Measurements from ENCODE around the gene MLC1.

Gene MLC1

DNA sequence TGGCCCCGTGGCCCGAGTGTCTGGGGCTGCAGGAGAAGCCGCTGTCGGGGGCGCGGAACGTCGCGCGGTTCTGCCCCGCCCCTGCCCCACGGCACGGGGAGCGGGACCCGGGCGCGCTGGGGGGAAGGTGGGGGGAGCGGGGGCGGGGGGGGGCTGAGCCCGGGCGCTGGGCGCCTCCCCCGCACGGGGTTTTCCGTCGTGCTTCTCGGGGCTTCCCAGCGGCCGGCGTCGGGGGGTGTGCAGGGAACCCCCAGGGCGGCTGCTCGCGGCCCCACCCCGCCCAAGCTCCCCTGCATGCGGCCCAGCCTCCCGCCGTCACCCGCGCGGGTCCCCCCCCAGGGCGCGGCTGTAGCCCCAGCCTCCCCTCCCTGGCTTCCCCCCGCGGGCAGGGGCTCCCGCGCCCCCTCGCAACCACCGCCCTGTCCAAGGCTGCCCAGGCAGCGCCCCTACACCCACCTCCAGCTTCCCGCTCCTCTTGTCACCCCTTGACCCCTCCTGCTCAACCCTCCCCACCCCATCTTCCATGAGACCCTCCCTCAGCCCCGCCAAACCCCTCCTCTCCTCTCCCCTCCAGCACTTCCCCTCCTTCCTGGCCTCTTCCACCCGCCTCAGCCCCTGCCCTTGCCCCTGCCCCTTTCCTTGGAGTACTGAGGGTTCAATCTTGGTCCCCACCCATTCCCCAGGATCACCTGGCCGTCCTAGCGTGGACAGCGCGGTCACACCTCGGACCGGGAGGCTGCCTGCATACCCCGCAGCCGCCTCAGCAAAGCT, 74.4 kb downstream of the MLC1 start:
- Histone ChIP-seq H3F3A (ENCODE audit: low read depth) (no peaks in the 10 kb centered on the region), H3K4me2 (ENCODE audit: low read depth, low read length, poor library complexity, severe bottlenecking) (no peak overlapping the region), H3K9me2 (replicated peaks; ENCODE audit: low read depth, low read length) (no peaks in the 10 kb centered on the region), H3K36me3 (ENCODE audit: insufficient read depth, low read length) (no peaks in the 10 kb centered on the region), H3K27me3 (ENCODE audit: insufficient read depth, low read length, poor library complexity, severe bottlenecking) (no peaks in the 10 kb centered on the region), H4K20me1 (ENCODE audit: insufficient read depth, low read length, poor library complexity, severe bottlenecking) (no peaks in the 10 kb centered on the region), H2AFZ (ENCODE audit: low read length) (no peak overlapping the region; the same call in 1 of the 2 replicates), H3K79me2 (ENCODE audit: insufficient read depth, low read length) (no peaks in the 10 kb centered on the region), H3K9me3 (ENCODE audit: insufficient read depth, low read depth, low read length) (no peaks in the 10 kb centered on the region), H3K4me3 (ENCODE audit: low read length, poor library complexity, severe bottlenecking) (no peak overlapping the region), H3K4me1 (ENCODE audit: insufficient read depth, low read length, poor library complexity, severe bottlenecking) (no peaks in the 10 kb centered on the region), H3K9ac (ENCODE audit: low read depth, low read length, poor library complexity, severe bottlenecking) (no peak overlapping the region)
- TF ChIP-seq CTCF (conservative IDR thresholded peaks at IDR 0.05; ENCODE audit: low read length) = no peak
- no peak for TF ChIP-seq EZH2phosphoT487 (IDR thresholded peaks at IDR 0.05; ENCODE audit: borderline replicate concordance)

- Histone ChIP-seq H3K4me3 (ENCODE audit: low read length, poor library complexity, severe bottlenecking) (no peak overlapping the region), H3K4me1 (ENCODE audit: insufficient read depth, low read length, poor library complexity, severe bottlenecking) (no peaks in the 10 kb centered on the region), H3K27me3 (ENCODE audit: insufficient read depth, low read length, poor library complexity, severe bottlenecking) (no peaks in the 10 kb centered on the region), H4K20me1 (ENCODE audit: insufficient read depth, low read length, poor library complexity, severe bottlenecking) (no peaks in the 10 kb centered on the region), H2AFZ (ENCODE audit: low read length) (no peak overlapping the region), H3K9me2 (replicated peaks; ENCODE audit: low read depth, low read length) (no peaks in the 10 kb centered on the region), H3F3A (ENCODE audit: low read depth) (no peaks in the 10 kb centered on the region), H3K79me2 (ENCODE audit: insufficient read depth, low read length) (no peaks in the 10 kb centered on the region), H3K36me3 (ENCODE audit: insufficient read depth, low read length) (no peaks in the 10 kb centered on the region), H3K9ac (ENCODE audit: low read depth, low read length, poor library complexity, severe bottlenecking) (no peak overlapping the region), H3K4me2 (ENCODE audit: low read depth, low read length, poor library complexity, severe bottlenecking) (no peak overlapping the region), H3K9me3 (ENCODE audit: insufficient read depth, low read depth, low read length) (no peaks in the 10 kb centered on the region)
- TF ChIP-seq CTCF (conservative IDR thresholded peaks at IDR 0.05; ENCODE audit: low read length) = no peak
- TF ChIP-seq EZH2phosphoT487 (IDR thresholded peaks at IDR 0.05; ENCODE audit: borderline replicate concordance) = no peak
Observed at GRCh38 chr22:50009765-50010675, 75.2 kb downstream of the MLC1 start.
